IgD-negative memory B cell (primary cell): Measurements from ENCODE around the gene SLC6A2. TPM values are rescaled to one million over a fixed set of nuclear protein-coding genes. Genes with fewer than 3 reads are reported as not detected.
"Not testable (repeated sequence)": the region's sequence is repeated elsewhere in the genome, so short reads cannot be mapped to it uniquely, and the experiment has no call there.

Source experiments
- H3K27ac Mint-ChIP-seq, 3 donors: one replicate each; pipeline ENCODE4 v1.8.0; 2020 to 2022; ENCODE audit warnings: mild to moderate bottlenecking in 3 of 3, mixed read lengths in 3 of 3, moderate library complexity in 1 of 3
- H3K27me3 Mint-ChIP-seq: one replicate; pipeline ENCODE4 v1.8.0; 2021; ENCODE audit warnings: mixed read lengths
- H3K36me3 Mint-ChIP-seq: one replicate; pipeline ENCODE4 v1.8.0; 2020; ENCODE audit warnings: mild to moderate bottlenecking, mixed read lengths
- H3K4me1 Mint-ChIP-seq, 3 donors: one replicate each; pipeline ENCODE4 v1.8.0; 2020 to 2022; ENCODE audit warnings: mixed read lengths in 3 of 3, mild to moderate bottlenecking in 1 of 3
- H3K4me3 Mint-ChIP-seq, 4 donors: one replicate each; pipeline ENCODE4 v1.8.0; 2020 to 2022; ENCODE audit warnings: mild to moderate bottlenecking in 4 of 4, mixed read lengths in 4 of 4, moderate library complexity in 3 of 4
- H3K9me3 Mint-ChIP-seq, 3 donors: one replicate each; pipeline ENCODE4 v1.8.0; 2020 to 2021; ENCODE audit warnings: mixed read lengths in 3 of 3, mild to moderate bottlenecking in 1 of 3
- polyA plus RNA-seq: library from polyadenylated mRNA; unstranded; fragments of 300-500 nt; fragmentation: Illumina TruSeq; gene quantifications from one replicate; pipeline ENCODE4 v1.2.3, GENCODE V29; 2021

Gene SLC6A2
- polyA plus RNA-seq, 1 donor from 2014 or later = not detected

- Mint-ChIP-seq H3K4me3 (no peak overlapping the region), H3K9me3 (peaks cover 0 to 7% (median 0%) of the 10 kb centered on the region in 3 donors), H3K36me3 (peaks cover 1% of the 10 kb centered on the region), H3K4me1 (peaks cover 0 to 4% (median 0%) of the 10 kb centered on the region in 3 donors), H3K27me3 (peaks cover 12% of the 10 kb centered on the region), H3K27ac (no peak overlapping the region)
These were observed 81.5 kb downstream of the SLC6A2 start for GRCh38 chr16:55737318-55737717.

GRCh38 chr16:55737966-55738365 is 82.2 kb downstream of the SLC6A2 start:
- no peak overlapping the region for H3K4me3 Mint-ChIP-seq
- peak overlapping the region in 1 of 3 donors; percentile 53 for H3K27ac Mint-ChIP-seq
- H3K9me3 Mint-ChIP-seq = peaks cover 0 to 7% (median 0%) of the 10 kb centered on the region in 3 donors
- H3K4me1 Mint-ChIP-seq = peaks cover 0 to 4% (median 0%) of the 10 kb centered on the region in 3 donors
- H3K27me3 Mint-ChIP-seq = peaks cover 12% of the 10 kb centered on the region
- peaks cover 1% of the 10 kb centered on the region for H3K36me3 Mint-ChIP-seq

- H3K27ac Mint-ChIP-seq = no peak overlapping the region
- H3K36me3 Mint-ChIP-seq = no peaks in the 10 kb centered on the region
- peaks cover 9% of the 10 kb centered on the region for H3K27me3 Mint-ChIP-seq
- peaks cover 0 to 1% (median 0%) of the 10 kb centered on the region in 3 donors for H3K4me1 Mint-ChIP-seq
- H3K9me3 Mint-ChIP-seq = peaks cover 0 to 1% (median 0%) of the 10 kb centered on the region in 3 donors
- no peak overlapping the region for H3K4me3 Mint-ChIP-seq
These were observed 90.3 kb downstream of the SLC6A2 start for GRCh38 chr16:55746081-55746480.

- Mint-ChIP-seq H3K27ac (no peak overlapping the region), H3K27me3 (peaks cover 9% of the 10 kb centered on the region), H3K4me3 (no peak overlapping the region), H3K36me3 (no peaks in the 10 kb centered on the region), H3K4me1 (peaks cover 0 to 6% (median 3%) of the 10 kb centered on the region in 3 donors), H3K9me3 (peaks cover 4 to 6% (median 4%) of the 10 kb centered on the region in 3 donors)
These were observed 92.0 kb downstream of the SLC6A2 start for GRCh38 chr16:55747785-55748184.

- H3K9me3 Mint-ChIP-seq = peaks cover 5 to 15% (median 6%) of the 10 kb centered on the region in 3 donors
- H3K4me1 Mint-ChIP-seq = peaks cover 0 to 16% (median 14%) of the 10 kb centered on the region in 3 donors
- not testable (repeated sequence) for H3K36me3 Mint-ChIP-seq, H3K27me3 Mint-ChIP-seq
- H3K4me3 Mint-ChIP-seq = peak overlapping the region in 1 of 4 donors; percentile 6
- H3K27ac Mint-ChIP-seq = peak overlapping the region in 2 of 3 donors; percentile 39 to 53
These were observed 96.8 kb downstream of the SLC6A2 start for GRCh38 chr16:55752465-55753144.

GRCh38 chr16:55753145-55753631 is 97.4 kb downstream of the SLC6A2 start:
- H3K27ac Mint-ChIP-seq = peak overlapping the region in 2 of 3 donors; percentile 39 to 53
- H3K4me1 Mint-ChIP-seq = peaks cover 0 to 16% (median 14%) of the 10 kb centered on the region in 3 donors
- H3K36me3 Mint-ChIP-seq, H3K27me3 Mint-ChIP-seq: not testable (repeated sequence)
- peak overlapping the region in 1 of 4 donors; percentile 75 for H3K4me3 Mint-ChIP-seq
- peaks cover 5 to 15% (median 9%) of the 10 kb centered on the region in 3 donors for H3K9me3 Mint-ChIP-seq

Other genes with a start within 250 kb of the SLC6A2 start
- not detected for gene MMP2, start 176.8 kb upstream of the SLC6A2 start, polyA plus RNA-seq
- not detected for gene LPCAT2, start 146.9 kb upstream of the SLC6A2 start, polyA plus RNA-seq
- not detected for gene CAPNS2, start 89.3 kb upstream of the SLC6A2 start, polyA plus RNA-seq
- 0.43 TPM for gene CES1, start 177.1 kb downstream of the SLC6A2 start, polyA plus RNA-seq
- gene CES5A, start 219.4 kb downstream of the SLC6A2 start, polyA plus RNA-seq = not detected